Activated CD8-positive, alpha-beta memory T cell treated with anti-CD3 and anti-CD28 coated beads for 48 hours (primary cell): ENCODE measurements around the gene YTHDF1.

Source experiments
- DNase-seq, 3 experiments: peaks; one replicate each; pipeline ENCODE4 v3.0.0-alpha.2; 2020; ENCODE audit warnings: low read depth in 2 of 3, low spot score in 2 of 3

Gene YTHDF1

GRCh38 chr20:63210011-63210605 is 5.8 kb downstream of the YTHDF1 start:
- no peak for DNase-seq

- no peak for DNase-seq
Measured at GRCh38 chr20:63208346-63208909, 7.5 kb downstream of the YTHDF1 start.

GRCh38 chr20:63206878-63207277 is 9.1 kb downstream of the YTHDF1 start:
- DNase-seq = no peak

GRCh38 chr20:63205896-63206295 is 10.0 kb downstream of the YTHDF1 start:
- no peak for DNase-seq

- no peak for DNase-seq
Measured at GRCh38 chr20:63204362-63204761, 11.6 kb downstream of the YTHDF1 start.

- no peak for DNase-seq
Measured at GRCh38 chr20:63202811-63203526, 13.0 kb downstream of the YTHDF1 start.

- no peak for DNase-seq
Measured at GRCh38 chr20:63202021-63202420, 13.9 kb downstream of the YTHDF1 start.

- DNase-seq = no peak
Measured at GRCh38 chr20:63198606-63199005, 17.3 kb downstream of the YTHDF1 start.

GRCh38 chr20:63196768-63197470 is 19.0 kb downstream of the YTHDF1 start:
- DNase-seq = no peak

GRCh38 chr20:63194797-63195173 is 21.1 kb downstream of the YTHDF1 start:
- no peak for DNase-seq

GRCh38 chr20:63194007-63194796 is 21.7 kb downstream of the YTHDF1 start:
- DNase-seq = no peak

- no peak for DNase-seq
Measured at GRCh38 chr20:63192721-63193120, 23.2 kb downstream of the YTHDF1 start.

GRCh38 chr20:63191400-63191799 is 24.5 kb downstream of the YTHDF1 start:
- no peak for DNase-seq

GRCh38 chr20:63190828-63191227 is 25.1 kb downstream of the YTHDF1 start:
- DNase-seq = no peak

- no peak for DNase-seq
Measured at GRCh38 chr20:63189846-63190559, 25.9 kb downstream of the YTHDF1 start.

- no peak for DNase-seq
Measured at GRCh38 chr20:63189322-63189642, 26.6 kb downstream of the YTHDF1 start.

- no peak for DNase-seq
Measured at GRCh38 chr20:63188641-63189321, 27.1 kb downstream of the YTHDF1 start.

- DNase-seq = no peak
Measured at GRCh38 chr20:63188159-63188442, 27.8 kb downstream of the YTHDF1 start.

- DNase-seq = no peak
Measured at GRCh38 chr20:63187338-63188158, 28.4 kb downstream of the YTHDF1 start.
